Spleen (tissue), 7 donors: Measurements from ENCODE around the gene CCNJL.

Experiments used
- POLR2A ChIP-seq, 3 donors: fragments of 450-650 bp; IDR thresholded peaks; one replicate each; pipeline ENCODE4 v1.5.1; 2017; ENCODE audit warnings: antibody characterized with exemption in 3 of 3, mild to moderate bottlenecking in 1 of 3
- TF ChIP-seq, protein P1 (sequence below), 11 experiments: fragments of 200-600 bp in 7 of 11; fragments of 450-650 bp in 4 of 11; sonication (generic) in 4 of 11; IDR thresholded peaks in 8 of 11; conservative IDR thresholded peaks in 3 of 11; 1 replicate in 7 of 11; 2 replicates in 4 of 11; pipeline versions ENCODE4 v1.4.0 to v1.8.0; 2016 to 2021; ENCODE audit warnings: antibody characterized with exemption in 11 of 11, inconsistent platforms in 4 of 11, mild to moderate bottlenecking in 1 of 11
- donor health status: DM: no; HTN: no; CAD: no; lungs with moderate emphysema.
- donor health status: DM: no; HTN: no; CAD: no.
- donor health status: DM: no; HTN: no; CAD: no.

DNA sequence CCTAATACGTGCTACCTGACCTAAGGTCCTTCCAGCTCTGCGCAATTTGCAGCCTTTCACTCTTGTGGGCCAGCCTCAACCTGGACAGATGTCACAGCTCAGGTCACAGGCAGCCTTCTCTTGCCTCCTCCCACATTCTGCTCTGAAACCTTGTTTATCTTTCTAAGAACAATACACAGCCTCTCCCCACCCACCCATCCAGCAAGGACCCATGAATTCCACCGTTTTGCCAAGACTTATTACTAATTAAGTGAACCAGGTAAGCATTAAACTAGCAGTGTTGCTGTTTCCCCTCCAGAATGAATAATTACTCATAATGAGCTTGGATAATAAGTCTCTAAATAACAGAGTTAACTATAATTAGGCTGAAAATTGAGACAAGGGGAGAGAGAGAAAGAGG lies 72.0 kb downstream of the CCNJL start:
- TF ChIP-seq, protein P1, sequence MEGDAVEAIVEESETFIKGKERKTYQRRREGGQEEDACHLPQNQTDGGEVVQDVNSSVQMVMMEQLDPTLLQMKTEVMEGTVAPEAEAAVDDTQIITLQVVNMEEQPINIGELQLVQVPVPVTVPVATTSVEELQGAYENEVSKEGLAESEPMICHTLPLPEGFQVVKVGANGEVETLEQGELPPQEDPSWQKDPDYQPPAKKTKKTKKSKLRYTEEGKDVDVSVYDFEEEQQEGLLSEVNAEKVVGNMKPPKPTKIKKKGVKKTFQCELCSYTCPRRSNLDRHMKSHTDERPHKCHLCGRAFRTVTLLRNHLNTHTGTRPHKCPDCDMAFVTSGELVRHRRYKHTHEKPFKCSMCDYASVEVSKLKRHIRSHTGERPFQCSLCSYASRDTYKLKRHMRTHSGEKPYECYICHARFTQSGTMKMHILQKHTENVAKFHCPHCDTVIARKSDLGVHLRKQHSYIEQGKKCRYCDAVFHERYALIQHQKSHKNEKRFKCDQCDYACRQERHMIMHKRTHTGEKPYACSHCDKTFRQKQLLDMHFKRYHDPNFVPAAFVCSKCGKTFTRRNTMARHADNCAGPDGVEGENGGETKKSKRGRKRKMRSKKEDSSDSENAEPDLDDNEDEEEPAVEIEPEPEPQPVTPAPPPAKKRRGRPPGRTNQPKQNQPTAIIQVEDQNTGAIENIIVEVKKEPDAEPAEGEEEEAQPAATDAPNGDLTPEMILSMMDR (IDR thresholded peaks at IDR 0.05 in 8 of 11, conservative IDR thresholded peaks at IDR 0.05 in 3 of 11), result no peak
- TF ChIP-seq POLR2A (IDR thresholded peaks at IDR 0.05), result no peak
